Tibial artery (tissue), 4 donors: ENCODE results near the gene LSS.

Experiments used
- DNase-seq, 2 donors: peaks; one replicate each; pipeline ENCODE4 v3.0.0-alpha.2; 2019
- H3K27ac ChIP-seq, 2 donors: fragments of 200-600 bp; sonication (generic) in 1 of 2; 1 replicate in 1 of 2; 2 replicates in 1 of 2; pipeline ENCODE4 v1.5.1; 2018 to 2019; ENCODE audit warnings: mild to moderate bottlenecking in 1 of 2
- H3K27me3 ChIP-seq, 2 donors: fragments of 200-600 bp; sonication (generic) in 1 of 2; one replicate each; pipeline versions ENCODE4 v1.5.1 to v1.6.0; 2016 to 2019
- H3K36me3 ChIP-seq, 3 donors: fragments of 200-600 bp; sonication (generic) in 2 of 3; one replicate each; pipeline ENCODE4 v1.5.1; 2016 to 2019; ENCODE audit warnings: mild to moderate bottlenecking in 2 of 3
- H3K4me1 ChIP-seq, 4 donors: fragments of 200-600 bp; sonication (generic) in 2 of 4; 1 replicate in 3 of 4; 2 replicates in 1 of 4; pipeline ENCODE4 v1.5.1; 2016 to 2019
- H3K4me3 ChIP-seq, 2 donors: fragments of 200-600 bp; sonication (generic) in 1 of 2; 1 replicate in 1 of 2; 2 replicates in 1 of 2; pipeline ENCODE4 v1.5.1; 2018 to 2019; ENCODE audit warnings: mild to moderate bottlenecking in 2 of 2
- H3K9me3 ChIP-seq, 3 donors: fragments of 200-600 bp; sonication (generic) in 1 of 3; one replicate each; pipeline ENCODE4 v1.5.1; 2016 to 2019
- intact Hi-C: fragments of 100-400 bp; cut with DNase I; formaldehyde crosslinking; loops from one replicate; pipeline ENCODE4 v1.15.0; 2023; ENCODE audit warnings: low total_unique reads
- TF ChIP-seq, protein P1 (sequence below), 2 experiments: fragments of 200-600 bp in 1 of 2; fragments of 450-650 bp in 1 of 2; IDR thresholded peaks; one replicate each; pipeline ENCODE4 v1.5.1; 2017 to 2019; ENCODE audit warnings: antibody characterized with exemption in 2 of 2, mild to moderate bottlenecking in 1 of 2, moderate library complexity in 1 of 2

The LSS gene

DNA sequence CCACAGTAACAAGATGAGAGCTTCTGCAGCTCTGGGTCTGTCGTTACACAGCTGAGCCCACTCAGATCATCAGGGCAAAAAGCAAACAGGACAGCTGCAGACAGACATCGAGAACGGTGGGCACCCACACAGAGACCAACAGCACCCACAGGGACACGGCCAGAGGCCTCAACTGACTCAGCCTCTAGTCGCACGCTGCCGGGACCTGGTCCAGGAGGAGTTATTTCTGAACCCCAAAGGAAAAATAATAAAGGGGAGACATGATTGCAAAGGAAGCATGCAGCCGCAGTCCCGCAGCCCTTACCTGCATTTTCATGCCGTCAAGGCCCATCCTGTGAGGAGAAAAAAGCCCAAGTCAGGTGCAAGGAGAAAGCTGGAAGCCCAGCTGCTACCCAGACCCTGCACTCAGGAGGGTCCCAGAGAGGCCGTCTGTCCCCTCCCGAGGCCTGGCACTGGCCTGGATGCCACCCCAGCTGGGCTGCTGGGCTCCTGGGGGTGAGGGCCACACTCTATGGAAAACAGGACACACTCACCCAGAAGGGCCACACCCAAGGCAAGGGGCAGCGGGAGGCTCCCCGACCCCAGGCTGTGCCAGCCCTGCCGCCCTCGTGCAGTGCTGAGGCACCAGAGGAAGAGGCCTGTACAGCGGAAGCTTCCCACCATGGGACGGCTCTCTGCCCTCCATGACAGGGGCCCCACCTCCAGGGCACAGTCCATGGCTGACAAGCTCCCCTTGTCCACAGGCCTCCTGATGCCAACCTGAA, 15.7 kb downstream of the LSS start:
- no peaks in the 10 kb centered on the region for H3K4me1 ChIP-seq
- no peak overlapping the region for H3K27ac ChIP-seq
- TF ChIP-seq, protein P1, sequence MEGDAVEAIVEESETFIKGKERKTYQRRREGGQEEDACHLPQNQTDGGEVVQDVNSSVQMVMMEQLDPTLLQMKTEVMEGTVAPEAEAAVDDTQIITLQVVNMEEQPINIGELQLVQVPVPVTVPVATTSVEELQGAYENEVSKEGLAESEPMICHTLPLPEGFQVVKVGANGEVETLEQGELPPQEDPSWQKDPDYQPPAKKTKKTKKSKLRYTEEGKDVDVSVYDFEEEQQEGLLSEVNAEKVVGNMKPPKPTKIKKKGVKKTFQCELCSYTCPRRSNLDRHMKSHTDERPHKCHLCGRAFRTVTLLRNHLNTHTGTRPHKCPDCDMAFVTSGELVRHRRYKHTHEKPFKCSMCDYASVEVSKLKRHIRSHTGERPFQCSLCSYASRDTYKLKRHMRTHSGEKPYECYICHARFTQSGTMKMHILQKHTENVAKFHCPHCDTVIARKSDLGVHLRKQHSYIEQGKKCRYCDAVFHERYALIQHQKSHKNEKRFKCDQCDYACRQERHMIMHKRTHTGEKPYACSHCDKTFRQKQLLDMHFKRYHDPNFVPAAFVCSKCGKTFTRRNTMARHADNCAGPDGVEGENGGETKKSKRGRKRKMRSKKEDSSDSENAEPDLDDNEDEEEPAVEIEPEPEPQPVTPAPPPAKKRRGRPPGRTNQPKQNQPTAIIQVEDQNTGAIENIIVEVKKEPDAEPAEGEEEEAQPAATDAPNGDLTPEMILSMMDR (IDR thresholded peaks at IDR 0.05) = no peak
- no peaks in the 10 kb centered on the region for H3K9me3 ChIP-seq
- no peak overlapping the region for H3K4me3 ChIP-seq
- H3K36me3 ChIP-seq = peaks cover 52 to 98% (median 89%) of the 10 kb centered on the region in 3 donors
- H3K27me3 ChIP-seq = no peaks in the 10 kb centered on the region
- intact Hi-C loops = no loop called here
- peak; percentile 11 to 60 for DNase-seq

DNA sequence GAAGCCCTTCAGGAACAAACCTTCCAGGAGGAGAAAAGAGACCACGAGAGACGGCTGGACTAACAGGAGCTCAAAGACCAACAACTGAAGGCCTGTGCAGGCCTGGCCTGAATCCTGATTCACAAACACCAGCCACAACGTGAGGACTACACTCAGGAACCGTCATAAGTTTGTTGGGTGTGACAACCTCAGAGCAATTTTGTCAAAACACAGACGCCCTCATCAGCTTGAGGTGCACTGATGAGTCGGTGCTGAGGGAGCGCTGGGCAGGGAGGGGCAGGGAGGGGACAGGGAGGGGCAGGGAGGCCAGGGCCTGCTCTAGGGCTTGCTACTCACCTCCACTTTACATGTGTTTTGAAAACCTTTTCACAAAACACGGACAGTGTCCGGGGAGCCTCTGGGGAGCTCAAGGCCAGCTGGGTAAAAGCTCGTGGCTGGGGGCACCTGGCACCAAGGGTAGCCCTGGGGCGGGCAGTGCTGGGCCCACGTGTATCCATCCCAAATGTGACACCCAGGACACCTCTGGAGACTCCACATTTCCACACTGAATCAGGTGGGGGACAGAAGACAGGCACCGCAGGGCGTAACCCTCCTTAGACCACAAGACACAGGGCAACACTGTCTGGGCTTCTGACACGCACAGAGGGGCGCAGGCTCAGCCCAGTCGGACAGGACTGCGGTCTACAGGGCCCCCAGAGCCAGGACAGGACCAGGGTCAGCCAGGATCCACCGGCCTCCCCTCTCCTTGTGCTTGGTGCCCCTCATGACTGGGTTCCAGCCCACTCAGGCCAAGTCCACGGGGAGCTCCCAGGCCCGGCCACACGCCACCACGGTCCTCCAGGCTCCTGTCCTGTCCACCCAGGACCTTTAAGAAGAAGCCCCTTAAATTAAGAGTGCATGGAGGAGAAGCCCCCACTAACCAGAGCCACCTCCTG, 16.5 kb downstream of the LSS start:
- Histone ChIP-seq H3K27ac (no peak overlapping the region), H3K4me3 (no peak overlapping the region), H3K9me3 (no peaks in the 10 kb centered on the region), H3K36me3 (peaks cover 55 to 98% (median 91%) of the 10 kb centered on the region in 3 donors), H3K4me1 (no peaks in the 10 kb centered on the region), H3K27me3 (no peaks in the 10 kb centered on the region)
- DNase-seq = peak in 1 of 2 donors; percentile 58
- intact Hi-C loops = no loop called here
- TF ChIP-seq, protein P1 (IDR thresholded peaks at IDR 0.05) = no peak

DNA sequence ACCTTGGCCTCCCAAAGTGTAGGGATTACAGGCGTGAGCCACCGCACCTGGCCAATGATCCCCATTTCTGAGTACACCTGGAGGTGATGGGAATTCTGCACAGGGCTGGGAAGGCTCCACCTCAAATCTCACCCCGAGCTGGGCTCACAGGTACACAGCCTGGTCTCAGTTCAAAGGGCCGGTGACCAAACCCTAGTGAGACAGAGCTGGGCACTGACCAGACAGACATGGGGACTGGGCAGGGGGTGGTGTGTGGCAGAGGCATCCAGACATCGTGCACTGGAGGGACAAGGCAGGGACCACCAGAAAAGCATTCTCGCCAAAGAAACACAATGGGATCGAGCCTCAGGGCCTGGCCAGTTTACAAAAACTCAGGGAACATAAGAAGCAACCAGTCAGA, 17.2 kb downstream of the LSS start:
- intact Hi-C loops = no loop called here
- Histone ChIP-seq H3K4me1 (no peaks in the 10 kb centered on the region), H3K36me3 (peaks cover 62 to 100% (median 96%) of the 10 kb centered on the region in 3 donors), H3K4me3 (no peak overlapping the region), H3K27ac (no peak overlapping the region), H3K27me3 (no peaks in the 10 kb centered on the region), H3K9me3 (no peaks in the 10 kb centered on the region)
- TF ChIP-seq, protein P1 (IDR thresholded peaks at IDR 0.05) = no peak
- DNase-seq = peak; percentile 15 to 40

DNA sequence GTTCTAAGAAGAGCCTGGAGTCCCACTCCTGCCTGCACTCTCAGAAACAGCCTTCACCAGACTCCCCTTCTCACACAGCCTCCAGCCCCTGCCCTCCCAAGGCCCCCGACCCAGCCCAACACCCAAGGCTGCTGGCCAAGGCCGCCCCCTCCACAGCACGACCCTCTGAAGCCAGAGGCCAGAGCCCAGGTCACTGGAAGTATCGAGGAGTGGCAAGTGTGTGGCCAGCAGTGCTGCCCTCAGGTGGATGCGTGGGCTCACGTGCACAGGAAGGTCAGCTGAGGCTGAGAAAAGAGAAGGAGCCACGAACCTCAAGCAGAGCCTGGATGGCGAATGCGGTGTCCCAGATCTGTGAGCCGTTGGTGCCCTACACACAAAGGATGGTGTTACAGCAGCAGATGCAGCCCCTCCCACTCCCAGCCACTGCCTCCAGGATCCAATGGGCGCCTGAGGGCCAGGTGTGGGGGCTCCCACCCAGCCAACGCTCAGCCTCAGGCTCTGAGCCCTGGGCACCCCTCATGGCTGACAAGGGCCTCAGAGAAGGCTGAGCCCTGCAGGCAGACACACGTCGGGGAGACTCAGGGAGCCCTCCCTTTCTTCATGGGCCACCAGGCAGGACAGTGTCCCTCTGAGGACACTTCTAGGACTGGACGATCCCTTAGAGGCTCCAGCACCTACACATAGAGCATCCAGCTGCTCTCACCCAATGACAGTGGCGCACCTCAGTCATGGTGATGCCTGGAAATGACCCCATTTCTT, 18.0 kb downstream of the LSS start:
- intact Hi-C loops = no loop called here
- TF ChIP-seq, protein P1 (IDR thresholded peaks at IDR 0.05) = no peak
- Histone ChIP-seq H3K4me1 (no peaks in the 10 kb centered on the region), H3K27ac (no peak overlapping the region), H3K4me3 (no peak overlapping the region), H3K27me3 (no peaks in the 10 kb centered on the region), H3K9me3 (no peaks in the 10 kb centered on the region), H3K36me3 (peaks cover 68 to 100% (median 96%) of the 10 kb centered on the region in 3 donors)
- peak; percentile 15 to 60 for DNase-seq
